HepG2 (cell line): Measurements from ENCODE around the gene BST1. TPM values are rescaled to one million over a fixed set of nuclear protein-coding genes. Genes with fewer than 3 reads are reported as not detected.

Experiments
- BCL6 ChIP-seq: IDR thresholded peaks from 2 replicates; pipeline ENCODE4 v1.6.1; 2016; ENCODE audit warnings: missing genetic modification reagents, missing compliant biosample characterization
- EEA1 ChIP-seq: sonication (generic); formaldehyde crosslinking; IDR thresholded peaks from 2 replicates; pipeline ENCODE4 v1.5.1; 2020; ENCODE audit warnings: mild to moderate bottlenecking, missing genetic modification reagents, borderline replicate concordance
- MEIS2 ChIP-seq: sonication (generic); formaldehyde crosslinking; IDR thresholded peaks from 2 replicates; pipeline ENCODE4 v1.9.0; 2021; ENCODE audit warnings: mild to moderate bottlenecking, missing genetic modification reagents
- MLX ChIP-seq: IDR thresholded peaks from 2 replicates; pipeline ENCODE4 v1.6.1; 2016
- RELA ChIP-seq: sonication (generic); formaldehyde crosslinking; IDR thresholded peaks from 2 replicates; pipeline ENCODE4 v1.4.0; 2020; ENCODE audit warnings: missing genetic modification reagents
- SAP130 ChIP-seq: IDR thresholded peaks from 2 replicates; pipeline ENCODE4 v1.6.1; 2016; ENCODE audit warnings: low read depth
- TCF7 ChIP-seq: sonication (generic); IDR thresholded peaks from 2 replicates; pipeline ENCODE4 v1.6.1; 2016; ENCODE audit warnings: antibody characterized with exemption, low read depth
- TEF ChIP-seq: sonication (generic); formaldehyde crosslinking; IDR thresholded peaks from 2 replicates; pipeline ENCODE4 v1.5.0; 2020; ENCODE audit warnings: missing genetic modification reagents
- TOE1 ChIP-seq: sonication (generic); formaldehyde crosslinking; IDR thresholded peaks from 2 replicates; pipeline ENCODE4 v1.4.0; 2020; ENCODE audit warnings: mild to moderate bottlenecking, missing genetic modification reagents
- ZBTB49 ChIP-seq: sonication (generic); formaldehyde crosslinking; IDR thresholded peaks from 2 replicates; pipeline ENCODE4 v1.4.0; 2020; ENCODE audit warnings: missing genetic modification reagents, borderline replicate concordance
- ZKSCAN5 ChIP-seq: sonication (generic); formaldehyde crosslinking; IDR thresholded peaks from 2 replicates; pipeline ENCODE4 v1.5.1; 2020; ENCODE audit warnings: mild to moderate bottlenecking, missing genetic modification reagents
- ZNF292 ChIP-seq: sonication (generic); formaldehyde crosslinking; IDR thresholded peaks from 2 replicates; pipeline ENCODE4 v1.8.1; 2022; ENCODE audit warnings: mild to moderate bottlenecking, low read depth, missing genetic modification reagents, borderline replicate concordance
- ZNF34 ChIP-seq: sonication (generic); formaldehyde crosslinking; IDR thresholded peaks from 2 replicates; pipeline ENCODE4 v1.4.0; 2020; ENCODE audit warnings: mild to moderate bottlenecking, missing genetic modification reagents, borderline replicate concordance
- ZNF382 ChIP-seq: sonication (generic); formaldehyde crosslinking; IDR thresholded peaks from 2 replicates; pipeline ENCODE4 v1.5.0; 2020; ENCODE audit warnings: missing genetic modification reagents, mild to moderate bottlenecking, borderline replicate concordance
- ZNF530 ChIP-seq: sonication (generic); formaldehyde crosslinking; IDR thresholded peaks from 2 replicates; pipeline ENCODE4 v1.5.0; 2020; ENCODE audit warnings: low read depth, mild to moderate bottlenecking, missing genetic modification reagents
- ZNF580 ChIP-seq: IDR thresholded peaks from 2 replicates; pipeline ENCODE4 v1.6.1; 2016; ENCODE audit warnings: low read depth, borderline replicate concordance
- ZNF687 ChIP-seq: sonication (generic); formaldehyde crosslinking; IDR thresholded peaks from 2 replicates; pipeline ENCODE4 v1.5.1; 2020; ENCODE audit warnings: mild to moderate bottlenecking, missing genetic modification reagents, moderate library complexity
- ZSCAN21 ChIP-seq: sonication (generic); formaldehyde crosslinking; IDR thresholded peaks from 2 replicates; pipeline ENCODE4 v1.8.0; 2022; ENCODE audit warnings: mild to moderate bottlenecking, missing genetic modification reagents, moderate library complexity, borderline replicate concordance
- ZSCAN5A ChIP-seq: sonication (generic); formaldehyde crosslinking; IDR thresholded peaks from 2 replicates; pipeline ENCODE4 v1.8.0; 2022; ENCODE audit warnings: mild to moderate bottlenecking, missing genetic modification reagents, borderline replicate concordance
- polyA plus RNA-seq, 8 experiments: library from polyadenylated mRNA; depleted of rRNA in 3 of 8; stranded (reverse) in 7 of 8; unstranded in 1 of 8; fragments of >200 nt; fragmentation: Illumina TruSeq in 4 of 8; extraction: Trizol in 4 of 8; gene quantifications; 2 replicates each; pipeline versions ENCODE4 v1.2.1 to v1.2.3, GENCODE V29; 2011 to 2016; ENCODE audit warnings: low read depth in 4 of 8, missing spikeins in 1 of 8, mixed read lengths in 1 of 8; ENCODE audit not compliant: insufficient read depth in 1 of 8
- total RNA-seq, 5 experiments: library from RNA; depleted of rRNA; stranded (reverse); fragments of >200 nt; fragmentation: Illumina TruSeq; extraction: Trizol; gene quantifications; 2 replicates each; pipeline ENCODE4 v1.2.3, GENCODE V29; 2016; ENCODE audit warnings: low read depth in 1 of 5

BST1 gene
- total and polyA plus RNA-seq, 2 of the 13 experiments (the other 11 are each of a cell fraction or from before 2014, with no cell fraction given), result 0.09 to 0.49 TPM

- peak; percentile 48; the same call in 1 of the 2 replicates for TF ChIP-seq ZNF580 (CRISPR knock-in tag)
- peak; percentile 94 for TF ChIP-seq ZNF687 (CRISPR knock-in tag)
- no peak for TF ChIP-seq ZBTB49 (CRISPR knock-in tag)
- TF ChIP-seq ZSCAN5A, result peak; percentile 95; the same call in 1 of the 2 replicates
- peak; percentile 93 for TF ChIP-seq ZNF292 (CRISPR knock-in tag)
- TF ChIP-seq ZNF34 (CRISPR knock-in tag), result no peak
- TF ChIP-seq MEIS2 (CRISPR knock-in tag), result peak; percentile 30; the same call in 1 of the 2 replicates
- TF ChIP-seq TCF7, result no peak
- peak; percentile 99 for TF ChIP-seq SAP130 (CRISPR knock-in tag)
- TF ChIP-seq TEF, result no peak; the same call in 1 of the 2 replicates
- TF ChIP-seq BCL6 (CRISPR knock-in tag), result 0 out of 2 replicates have a peak, but pooled peaks have one; percentile 40
- TF ChIP-seq EEA1, result peak; percentile 34; the same call in 1 of the 2 replicates
- peak; percentile 95; the same call in 1 of the 2 replicates for TF ChIP-seq TOE1
- no peak for TF ChIP-seq ZNF382 (CRISPR knock-in tag)
- TF ChIP-seq RELA (CRISPR knock-in tag), result peak; percentile 68; the same call in 1 of the 2 replicates
- no peak for TF ChIP-seq MLX (CRISPR knock-in tag)
- TF ChIP-seq ZSCAN21, result peak; percentile 88
- TF ChIP-seq ZNF530, result no peak
- TF ChIP-seq ZKSCAN5 (CRISPR knock-in tag), result no peak
Observed at GRCh38 chr4:15681372-15682241, 21.3 kb upstream of the BST1 start, which contains the start of gene FAM200B (continued).
